ENCODE data around the gene HOXD10.

Gene HOXD10

GRCh38 chr2:176107731-176108181, 8.8 kb upstream of the HOXD10 start:
- DNase-seq: no peak

DNA sequence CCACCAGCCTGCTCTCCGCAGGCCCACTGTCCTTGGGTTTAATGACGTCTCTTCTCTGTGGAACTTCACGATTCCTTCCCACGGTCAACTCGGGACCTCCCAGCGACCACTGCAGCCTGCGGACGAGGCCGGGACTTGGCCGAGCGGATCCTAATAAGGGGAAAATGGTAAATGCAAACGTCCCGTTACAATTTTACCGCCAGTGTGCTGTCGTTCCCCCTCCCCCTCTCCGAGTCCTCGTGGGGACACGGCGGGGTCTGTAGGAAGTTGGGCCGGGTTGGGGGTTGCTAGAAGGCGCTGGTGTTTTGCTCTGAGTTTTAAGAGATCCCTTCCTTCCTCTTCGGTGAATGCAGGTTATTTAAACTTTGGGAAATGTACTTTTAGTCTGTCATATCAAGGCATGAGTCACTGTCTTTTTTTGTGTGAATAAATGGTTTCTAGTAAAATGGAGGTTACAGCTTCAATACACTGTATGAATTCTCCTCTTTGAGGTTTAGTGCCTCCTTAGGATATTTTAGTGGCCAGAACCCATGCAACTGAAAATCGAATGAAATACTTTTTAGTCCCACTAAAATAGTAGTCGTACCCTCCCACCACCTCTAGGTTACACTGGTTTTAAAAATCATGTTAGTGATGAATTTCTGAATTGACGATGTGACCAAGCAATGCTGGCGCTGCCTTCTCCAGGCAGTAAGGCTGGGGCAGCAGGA, 7.2 kb upstream of the HOXD10 start:
- DNase-seq: no peak

- no peak for DNase-seq
These were observed 6.6 kb upstream of the HOXD10 start for GRCh38 chr2:176109946-176110345.

DNA sequence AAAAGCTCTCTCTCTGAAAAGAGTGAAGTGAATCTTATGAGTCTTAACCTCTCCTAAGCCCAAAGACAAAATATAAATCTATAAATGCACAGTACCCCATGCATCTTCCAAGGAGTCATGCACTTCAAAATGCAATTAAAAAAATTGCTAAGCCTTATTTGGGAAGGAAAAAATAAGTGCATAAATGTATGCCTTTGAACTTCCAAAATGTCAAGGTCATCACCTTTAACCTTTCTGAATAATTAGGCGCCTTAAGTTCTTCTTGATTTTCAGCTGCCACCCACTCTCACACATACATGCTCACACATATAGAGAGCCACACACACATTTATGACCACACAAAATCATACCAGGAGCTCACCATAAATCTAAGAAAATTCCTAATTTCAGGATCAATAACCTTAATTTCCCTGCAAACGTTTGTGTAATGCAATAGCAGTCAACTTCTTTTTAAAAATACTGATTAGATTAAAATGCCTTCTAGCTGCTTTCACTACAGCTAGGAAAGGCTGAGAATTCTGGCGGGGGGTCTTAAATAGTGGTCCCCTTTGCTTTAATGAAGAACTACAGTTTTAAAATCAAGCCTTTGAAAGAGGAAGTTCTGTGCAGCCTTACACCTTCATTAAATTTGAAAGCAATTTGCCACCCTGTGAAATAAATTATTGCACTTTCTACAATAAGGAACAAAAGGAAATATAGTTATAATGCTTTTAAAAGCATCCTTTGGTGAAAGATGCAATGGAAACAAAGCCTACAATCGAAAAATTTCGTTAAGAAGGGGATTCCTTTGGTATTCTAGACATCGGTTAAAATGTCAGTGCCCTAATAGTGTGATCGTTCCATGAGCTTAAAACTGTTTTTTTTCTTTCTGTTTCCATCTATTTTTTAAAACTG, 5.9 kb upstream of the HOXD10 start:
- DNase-seq: no peak

- peak; percentile 50 for DNase-seq
These were observed 5.3 kb upstream of the HOXD10 start for GRCh38 chr2:176111309-176111663.

GRCh38 chr2:176111846-176112374, 4.7 kb upstream of the HOXD10 start:
- DNase-seq: no peak

GRCh38 chr2:176112375-176113302, 3.9 kb upstream of the HOXD10 start:
- no peak for DNase-seq

DNA sequence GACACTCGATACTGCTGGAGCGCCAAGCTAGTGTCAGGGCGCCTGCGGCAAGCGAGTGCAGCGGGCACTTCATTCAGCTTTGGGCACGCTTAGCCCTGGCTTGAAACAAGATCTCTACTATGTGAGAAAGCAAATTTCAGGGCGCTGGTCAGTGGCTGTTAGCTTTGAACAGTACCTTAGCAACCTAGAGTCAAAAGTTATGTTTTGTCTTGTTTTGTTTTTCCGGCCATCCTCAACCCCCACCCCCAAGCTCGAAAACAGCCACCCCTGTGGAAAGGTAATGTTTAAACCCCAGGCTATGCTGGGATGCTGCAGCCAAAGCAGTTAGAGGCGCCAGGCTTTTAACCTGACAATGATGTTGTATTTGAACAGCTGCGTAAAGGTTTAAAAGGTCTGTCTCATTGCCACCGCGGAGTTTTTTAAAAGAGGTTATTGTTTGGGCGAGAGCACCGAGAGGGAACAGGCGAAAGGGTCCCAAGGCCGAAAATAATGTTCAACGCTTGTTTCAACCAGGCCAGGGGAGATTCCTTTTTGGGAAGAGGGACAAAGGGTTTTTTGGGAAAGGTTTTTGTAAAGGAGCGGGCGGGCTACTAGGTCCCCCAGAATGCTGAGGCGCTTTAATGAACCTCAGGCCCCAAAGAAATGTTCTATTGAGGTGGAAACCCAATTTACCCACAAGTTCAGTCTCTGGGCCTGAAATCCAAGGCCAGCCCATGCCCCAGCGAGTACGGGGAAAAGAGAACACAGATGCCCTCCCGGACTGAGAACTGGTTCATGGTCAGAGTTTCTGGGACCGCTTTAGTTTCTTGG, 2.3 kb upstream of the HOXD10 start:
- no peak for DNase-seq

GRCh38 chr2:176114930-176115625, 1.5 kb upstream of the HOXD10 start:
- no peak for DNase-seq

GRCh38 chr2:176117162-176117822, 714 bp downstream of the HOXD10 start:
- DNase-seq: no peak

DNA sequence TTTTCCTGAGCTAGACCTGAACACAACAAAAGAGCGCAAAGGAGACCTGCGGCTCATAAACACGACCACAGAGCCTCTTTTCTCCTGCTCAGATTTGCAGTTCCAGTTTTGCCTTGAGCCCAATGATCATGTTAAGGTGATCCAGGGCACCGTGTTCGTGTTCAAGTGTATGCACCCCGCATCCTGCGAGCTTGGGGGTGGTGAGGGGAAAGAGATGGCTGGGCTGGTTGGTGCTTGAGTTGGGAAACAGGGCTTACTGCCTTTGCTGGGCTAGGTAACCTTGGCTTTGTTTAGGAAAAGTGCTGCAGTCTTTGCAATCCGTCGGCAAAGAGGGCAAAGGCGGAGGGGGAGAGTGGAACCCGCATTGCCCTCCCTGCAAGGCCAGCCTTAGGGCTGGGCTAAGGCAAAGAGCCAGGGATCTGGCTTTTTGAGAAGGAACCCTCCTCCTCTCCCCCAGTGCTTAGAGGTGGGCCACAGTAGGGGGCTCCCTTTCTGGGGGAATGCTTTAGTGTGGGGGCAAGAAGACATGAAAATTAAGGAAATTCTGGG, 1.3 kb downstream of the HOXD10 start:
- DNase-seq: no peak

- peak; percentile 67 for DNase-seq
These were observed 2.2 kb downstream of the HOXD10 start for GRCh38 chr2:176118601-176119339.

- DNase-seq: no peak
These were observed 4.0 kb downstream of the HOXD10 start for GRCh38 chr2:176120364-176121189.

- DNase-seq: no peak
These were observed 4.8 kb downstream of the HOXD10 start for GRCh38 chr2:176121190-176122051.

DNA sequence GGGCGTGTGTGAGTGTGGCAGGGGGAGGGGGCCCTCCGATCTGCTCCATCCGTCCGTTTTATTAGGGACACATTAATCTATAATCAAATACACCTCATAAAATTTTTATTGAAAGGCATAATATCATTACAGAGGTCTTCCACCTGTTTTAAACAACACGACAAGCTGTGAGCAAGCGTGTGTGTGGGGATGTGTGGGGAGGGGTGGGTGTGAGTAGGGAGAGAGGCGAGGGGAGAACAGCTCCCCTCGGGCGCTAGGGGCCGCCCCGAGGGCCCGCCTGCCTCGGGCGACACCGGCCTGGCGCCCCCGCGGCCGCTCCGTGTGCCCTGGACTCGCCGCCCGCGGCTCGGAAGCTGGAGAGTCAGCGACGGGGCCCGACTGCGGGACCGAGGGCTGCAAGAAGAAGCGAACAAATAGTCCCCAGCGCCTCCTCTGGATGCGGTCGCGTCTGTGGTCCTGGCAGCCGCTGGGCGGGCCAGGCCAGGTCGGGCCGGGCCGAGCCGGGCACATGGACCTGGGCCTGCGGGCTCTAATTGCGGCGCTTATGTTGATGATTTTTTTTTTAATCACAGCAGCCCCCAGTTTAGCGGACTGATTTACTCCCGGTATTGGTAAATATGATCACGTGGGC, 5.6 kb downstream of the HOXD10 start:
- no peak for DNase-seq

GRCh38 chr2:176122683-176123410, 6.3 kb downstream of the HOXD10 start, which contains the start of gene HOXD9:
Gene HOXD9 (plus strand): TSS chr2:176122719. CDS start chr2:176122769, 50 bp downstream.
- no peak for DNase-seq

Data from RPMI8226 (cell line).